Fibroblast of skin of back (primary cell): ENCODE results near the gene PLXND1.

ENCODE experiments used
- DNase-seq: peaks from one replicate; pipeline ENCODE4 v3.0.0-alpha.2; 2013

PLXND1 gene

GRCh38 chr3:129628169-129628522, 21.7 kb upstream of the PLXND1 start:
- DNase-seq: no peak

DNA sequence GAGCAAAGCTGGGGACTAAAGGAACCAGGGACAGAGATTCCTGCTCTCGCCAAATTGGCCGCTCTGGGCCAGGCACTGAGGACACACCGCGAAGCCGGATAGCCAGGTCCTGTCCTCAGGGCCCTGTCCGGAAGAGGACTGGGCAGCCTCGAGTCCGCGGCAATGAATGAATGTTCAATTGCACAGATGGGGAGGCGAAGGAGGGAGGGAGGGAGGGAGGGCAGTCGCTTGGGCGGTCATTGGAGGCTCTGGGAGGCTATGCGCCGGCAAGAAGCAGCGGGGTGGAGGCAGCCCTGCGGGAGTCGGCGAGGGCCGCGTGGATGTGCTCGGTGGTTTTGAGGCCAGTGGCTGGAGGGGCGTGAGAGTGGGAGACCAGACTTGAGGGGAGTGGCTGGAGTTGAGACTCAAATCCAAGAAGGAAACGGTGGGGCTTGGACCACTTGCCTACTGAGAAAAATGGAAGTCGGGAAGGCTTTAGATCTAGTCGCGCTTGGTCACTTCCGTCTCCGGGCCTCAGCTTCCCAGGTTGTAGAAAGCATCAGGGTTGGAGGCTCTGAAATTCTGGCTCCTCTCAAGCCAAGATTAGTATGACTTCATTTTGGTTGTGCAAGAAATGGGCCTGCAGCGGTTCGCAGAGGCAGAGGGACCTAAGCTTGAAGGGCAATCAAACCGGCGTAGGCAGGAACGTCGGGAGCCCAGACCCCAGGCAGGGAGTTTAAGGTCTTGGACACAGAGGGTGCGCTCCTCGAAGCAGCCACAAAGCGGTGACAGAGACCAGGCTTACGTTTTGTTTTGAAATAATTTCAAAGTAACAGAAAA, 21.1 kb upstream of the PLXND1 start:
- DNase-seq: peak; percentile 79

DNA sequence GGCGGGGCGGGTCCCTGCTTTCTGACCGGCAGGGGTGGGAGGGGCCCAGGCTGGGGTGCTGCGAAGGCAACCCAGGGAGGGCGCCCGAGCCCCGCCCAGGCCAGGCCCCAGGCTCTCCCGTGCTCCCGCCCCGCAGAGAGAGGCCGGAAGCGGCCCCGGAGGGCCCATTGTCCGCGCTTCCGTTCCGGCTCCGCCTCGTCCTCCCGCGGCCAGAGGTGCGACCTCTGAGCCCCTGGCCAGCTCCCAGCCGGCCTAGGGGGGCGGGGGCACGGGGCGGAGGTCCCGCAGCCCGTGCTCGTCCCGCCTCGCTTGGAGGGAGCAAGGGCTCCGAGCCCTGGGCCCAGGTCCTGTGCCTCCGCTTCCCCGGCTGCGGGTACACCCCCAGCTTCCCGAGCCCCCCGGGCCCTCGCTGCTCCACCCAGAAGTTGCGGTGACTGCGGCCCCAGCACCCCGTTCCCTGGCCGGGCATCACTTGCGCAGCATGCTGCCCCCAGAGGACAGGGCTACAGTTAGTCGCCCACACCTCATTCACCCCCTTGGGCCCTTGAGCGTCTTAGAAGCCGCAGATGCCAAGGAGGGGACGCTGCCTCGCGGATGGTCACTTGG, 20.4 kb upstream of the PLXND1 start:
- DNase-seq: peak; percentile 89

DNA sequence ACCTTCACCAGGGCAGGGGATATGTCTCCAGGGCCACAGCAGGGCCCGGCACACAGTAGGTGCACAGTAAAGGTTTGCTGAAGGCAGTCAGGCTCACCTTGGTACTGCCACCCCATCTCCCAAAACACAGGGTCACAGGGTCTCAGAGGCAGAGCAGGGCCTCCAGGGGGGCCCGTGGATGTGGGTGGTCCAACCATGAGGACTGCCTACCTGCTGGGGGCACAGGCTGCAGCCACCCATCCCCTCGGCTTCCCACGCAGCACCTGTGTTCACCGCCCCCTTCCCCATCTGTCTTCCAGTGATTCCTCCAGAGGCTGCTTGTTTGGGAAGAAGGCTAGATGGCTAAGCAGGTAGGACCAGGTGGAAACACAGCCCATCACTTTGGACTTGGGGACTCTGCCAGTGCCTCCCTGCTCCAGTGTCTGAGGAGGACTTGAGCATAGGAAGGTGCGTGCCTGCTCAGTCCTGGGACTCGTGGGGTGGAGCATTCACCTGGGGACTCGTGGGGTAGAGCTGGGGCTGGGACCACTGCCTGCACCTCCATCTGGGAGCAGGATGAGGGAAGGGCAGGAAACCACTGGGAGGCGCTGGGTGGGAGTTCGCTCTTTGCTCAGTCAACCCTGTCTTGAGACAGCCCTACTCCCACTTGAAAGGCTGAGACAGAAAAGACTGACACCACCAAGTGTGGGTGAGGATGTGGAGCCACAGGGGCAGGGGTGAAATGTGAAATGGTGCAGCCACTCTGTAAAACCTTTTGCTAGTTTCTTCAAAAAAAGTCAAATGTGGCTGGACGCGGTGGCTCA, 18.8 kb upstream of the PLXND1 start:
- DNase-seq: no peak

- DNase-seq: no peak
These were observed 18.0 kb upstream of the PLXND1 start for GRCh38 chr3:129624347-129625071.

DNA sequence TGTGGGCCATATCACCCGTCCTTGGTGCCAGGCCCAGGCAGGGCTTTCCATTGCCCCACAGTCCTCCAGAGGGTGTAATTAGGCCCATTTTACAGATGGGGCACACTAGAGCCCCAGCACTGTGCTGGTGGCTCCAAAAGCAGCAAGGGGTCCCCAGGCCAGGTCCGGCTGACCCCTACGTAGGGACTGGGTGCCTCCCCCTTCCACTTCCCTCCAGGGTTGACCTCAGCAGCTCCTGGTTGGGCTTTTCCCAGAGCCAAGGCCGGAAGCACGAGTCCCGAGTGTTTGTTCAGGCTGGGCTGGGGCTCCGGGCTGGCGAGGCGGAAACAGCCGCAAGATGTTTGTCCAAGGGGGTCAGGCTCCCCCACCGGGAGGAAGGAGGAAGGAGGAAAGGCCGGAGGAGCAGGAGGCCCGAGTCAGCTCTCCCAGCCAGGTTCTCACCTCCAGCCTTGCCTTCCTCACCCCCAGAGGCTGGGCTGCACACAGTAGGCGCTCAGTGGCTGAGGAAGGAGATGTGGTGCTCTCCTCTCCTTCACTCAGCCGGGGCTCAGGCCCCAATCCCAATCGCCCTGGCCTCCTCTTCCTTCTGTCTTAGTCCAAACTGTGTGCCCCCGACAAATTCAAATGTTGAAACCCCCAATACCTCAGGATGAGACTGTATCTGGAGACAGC, 17.1 kb upstream of the PLXND1 start:
- DNase-seq: no peak

DNA sequence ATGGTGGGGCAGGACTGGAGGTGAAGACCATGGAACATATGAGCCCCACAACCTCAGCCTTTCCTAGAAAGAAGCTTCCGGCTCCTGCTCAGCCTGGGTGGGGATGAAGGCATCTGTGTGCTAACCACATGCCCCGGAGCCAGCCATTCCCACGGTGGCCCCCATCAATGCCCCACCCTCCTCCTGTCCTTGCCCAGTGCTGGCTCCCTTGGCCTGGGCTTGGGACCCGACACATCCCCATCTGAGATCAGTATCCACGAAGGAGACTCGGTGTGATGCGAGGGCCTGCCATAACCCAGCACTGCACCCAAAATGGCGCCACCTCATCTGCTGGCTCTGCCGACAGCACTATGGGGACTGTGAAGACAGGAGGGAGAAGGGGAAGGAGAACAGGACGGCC, 16.5 kb upstream of the PLXND1 start:
- DNase-seq: no peak

DNA sequence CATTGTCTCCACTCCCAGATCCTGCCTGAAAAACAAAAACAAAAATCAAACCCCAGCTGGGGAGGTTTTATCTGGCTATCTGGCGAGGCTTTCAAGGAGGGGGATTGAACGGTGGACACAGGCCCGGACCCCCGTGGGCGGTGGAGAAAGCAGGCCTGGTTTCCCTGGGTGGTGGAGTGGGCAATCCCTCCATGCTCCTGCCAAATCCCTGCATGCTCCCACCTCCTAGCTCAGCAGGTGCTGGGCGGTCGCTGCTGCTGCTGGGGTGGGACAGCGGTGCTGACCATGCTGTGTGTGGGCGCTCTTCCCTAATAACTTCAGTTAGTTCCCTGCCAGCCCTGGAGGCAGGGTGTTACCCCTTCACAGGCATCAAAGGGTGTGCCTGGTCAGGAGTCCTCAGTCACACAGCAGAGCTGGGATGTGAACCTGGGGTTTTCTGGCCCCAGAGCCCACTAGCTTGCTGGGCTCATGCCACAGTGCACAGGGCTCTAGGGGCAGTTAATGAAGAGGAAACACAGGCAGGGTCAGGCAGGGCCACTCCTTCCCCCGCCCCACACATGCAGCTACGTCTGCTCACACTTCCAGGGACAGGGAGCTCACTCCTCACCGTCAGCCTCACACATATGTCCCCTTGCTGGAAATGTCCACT, 15.9 kb upstream of the PLXND1 start:
- no peak for DNase-seq

GRCh38 chr3:129621626-129622225, 15.2 kb upstream of the PLXND1 start:
- no peak for DNase-seq

- DNase-seq: no peak
These were observed 14.5 kb upstream of the PLXND1 start for GRCh38 chr3:129620828-129621559.

DNA sequence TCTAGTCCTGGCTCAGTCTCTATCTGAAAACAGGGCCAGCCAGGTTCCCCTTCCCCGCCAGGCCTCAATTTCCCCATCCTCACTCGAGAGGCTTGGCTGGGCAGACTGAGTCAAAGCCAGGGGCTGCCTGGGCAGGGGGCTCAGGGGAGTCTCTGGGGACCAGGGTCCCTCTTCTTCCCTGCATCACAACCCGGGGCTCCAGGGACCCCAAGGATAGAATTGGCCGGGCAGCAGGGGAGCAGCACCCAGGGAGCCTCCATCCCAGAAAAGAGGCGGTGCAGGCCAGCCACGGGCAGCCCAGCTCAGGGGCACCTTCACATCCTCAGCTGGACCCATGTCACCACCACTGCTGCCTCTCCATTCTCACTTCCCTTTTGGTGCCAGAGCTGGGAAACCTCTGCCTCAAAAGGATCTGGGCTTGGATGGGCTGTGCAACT, 13.3 kb upstream of the PLXND1 start:
- DNase-seq: no peak

- DNase-seq: no peak
These were observed 12.6 kb upstream of the PLXND1 start for GRCh38 chr3:129618901-129619671.

DNA sequence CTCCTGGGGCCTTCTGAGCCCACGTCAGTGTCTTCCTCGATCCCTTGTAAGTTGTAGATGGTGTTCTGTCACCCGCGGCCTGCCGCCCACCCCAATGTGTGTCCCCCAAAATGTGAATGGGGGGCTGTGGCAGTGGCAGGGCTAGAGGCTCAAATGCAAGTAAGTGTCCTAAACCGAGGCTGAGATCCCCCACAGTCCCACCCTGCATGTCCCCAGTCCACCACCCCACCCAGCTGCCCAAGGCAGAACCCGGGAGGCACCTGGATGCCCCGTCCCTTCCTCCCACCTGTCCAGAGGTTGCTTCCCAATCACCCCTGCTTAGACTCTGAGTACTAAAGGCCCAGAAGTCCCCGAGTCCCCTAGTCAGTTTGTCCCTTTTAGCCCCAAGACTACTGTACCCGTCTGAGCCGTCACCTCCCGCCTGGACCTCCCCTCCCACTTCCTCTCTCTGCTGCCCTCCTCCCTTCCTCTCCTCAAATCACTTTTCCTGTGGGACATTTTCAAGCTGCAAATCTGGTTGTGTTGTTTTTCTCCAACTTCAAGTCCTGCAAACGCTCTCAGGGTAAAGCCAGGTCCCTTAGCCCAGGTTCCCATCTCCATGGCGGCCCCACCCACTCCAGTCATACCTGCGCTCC, 11.8 kb upstream of the PLXND1 start:
- no peak for DNase-seq

DNA sequence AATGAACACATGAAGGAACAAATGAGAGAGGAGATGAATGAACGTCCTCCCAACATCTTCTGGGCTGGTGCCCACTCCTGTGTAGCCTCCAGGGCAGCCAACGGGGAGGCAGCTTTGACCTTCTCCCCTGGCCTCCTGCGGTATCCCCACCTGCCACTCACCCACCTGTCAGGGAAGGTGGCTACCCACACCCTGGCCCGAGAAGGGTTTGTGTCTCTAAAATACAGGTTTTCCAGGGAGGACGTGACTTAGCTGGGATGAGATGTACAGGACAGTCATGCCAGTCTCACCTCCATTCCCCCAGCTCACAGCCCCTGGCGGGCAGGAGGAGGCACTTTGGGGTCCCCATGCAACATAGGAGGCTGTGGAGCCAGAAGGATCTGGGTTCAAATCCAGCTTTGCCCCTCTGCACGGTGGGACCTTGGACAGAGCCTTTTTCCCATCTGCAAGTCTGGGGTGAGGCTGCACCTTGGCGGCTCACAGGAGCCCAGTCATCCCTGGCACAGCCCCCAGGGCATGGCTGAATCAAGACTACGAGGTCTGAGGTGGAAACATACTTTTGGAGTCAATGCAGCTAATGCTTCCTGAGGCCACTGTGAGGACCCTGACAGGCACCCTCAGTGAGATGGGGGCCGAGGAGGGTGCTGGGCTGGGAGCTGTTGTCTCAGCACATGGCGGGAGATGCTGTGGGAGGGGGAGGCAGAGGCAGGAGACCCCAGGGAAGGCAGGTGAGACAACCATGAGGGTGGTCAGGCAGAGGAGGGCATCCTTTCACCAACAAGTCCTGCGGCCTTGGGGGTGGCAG, 11.1 kb upstream of the PLXND1 start:
- DNase-seq: no peak

GRCh38 chr3:129616713-129617112, 10.2 kb upstream of the PLXND1 start:
- no peak for DNase-seq

- no peak for DNase-seq
These were observed 9.8 kb upstream of the PLXND1 start for GRCh38 chr3:129616291-129616690.

GRCh38 chr3:129615751-129616281, 9.3 kb upstream of the PLXND1 start:
- DNase-seq: no peak

GRCh38 chr3:129614927-129615363, 8.5 kb upstream of the PLXND1 start:
- DNase-seq: no peak
